ENCODE measurements around the gene H2AZ1.

DNA sequence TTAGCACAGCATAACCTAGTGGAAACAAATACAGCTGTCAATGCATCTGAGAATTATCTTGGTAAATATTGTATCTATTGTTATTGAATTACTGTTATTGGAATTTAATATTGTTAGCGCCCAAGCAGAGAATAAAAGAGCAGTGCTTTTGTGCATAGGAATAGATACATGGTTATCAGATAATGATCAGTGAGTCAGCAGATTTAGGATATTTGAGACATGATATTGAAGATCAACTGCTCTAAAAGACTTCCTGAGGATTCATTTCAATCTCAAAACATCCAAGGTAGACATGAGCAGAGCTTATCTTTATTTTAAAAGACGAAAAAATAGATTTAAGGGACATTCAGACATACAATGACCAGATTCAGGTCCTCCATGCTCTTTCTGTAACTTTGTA lies 10.6 kb upstream of the H2AZ1 start:
- TF ChIP-seq, protein P1, sequence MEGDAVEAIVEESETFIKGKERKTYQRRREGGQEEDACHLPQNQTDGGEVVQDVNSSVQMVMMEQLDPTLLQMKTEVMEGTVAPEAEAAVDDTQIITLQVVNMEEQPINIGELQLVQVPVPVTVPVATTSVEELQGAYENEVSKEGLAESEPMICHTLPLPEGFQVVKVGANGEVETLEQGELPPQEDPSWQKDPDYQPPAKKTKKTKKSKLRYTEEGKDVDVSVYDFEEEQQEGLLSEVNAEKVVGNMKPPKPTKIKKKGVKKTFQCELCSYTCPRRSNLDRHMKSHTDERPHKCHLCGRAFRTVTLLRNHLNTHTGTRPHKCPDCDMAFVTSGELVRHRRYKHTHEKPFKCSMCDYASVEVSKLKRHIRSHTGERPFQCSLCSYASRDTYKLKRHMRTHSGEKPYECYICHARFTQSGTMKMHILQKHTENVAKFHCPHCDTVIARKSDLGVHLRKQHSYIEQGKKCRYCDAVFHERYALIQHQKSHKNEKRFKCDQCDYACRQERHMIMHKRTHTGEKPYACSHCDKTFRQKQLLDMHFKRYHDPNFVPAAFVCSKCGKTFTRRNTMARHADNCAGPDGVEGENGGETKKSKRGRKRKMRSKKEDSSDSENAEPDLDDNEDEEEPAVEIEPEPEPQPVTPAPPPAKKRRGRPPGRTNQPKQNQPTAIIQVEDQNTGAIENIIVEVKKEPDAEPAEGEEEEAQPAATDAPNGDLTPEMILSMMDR (IDR thresholded peaks at IDR 0.05) = no peak
- no peak for TF ChIP-seq POLR2AphosphoS5 (IDR thresholded peaks at IDR 0.05; ENCODE audit: low read depth, low read length)

All from Panc1 (cell line).